Smooth muscle cell (in vitro differentiated cells): Measurements from ENCODE around the gene MTHFD1L. TPM values are rescaled to one million over a fixed set of nuclear protein-coding genes. Genes with fewer than 3 reads are reported as not detected.

ENCODE experiments used
- DNase-seq: peaks from one replicate; lab custom pipeline; 2025; ENCODE audit not compliant: unreplicated experiment; lab: John Stamatoyannopoulos, UW
- H2AFZ ChIP-seq: fragments of 200-600 bp; sonication (generic); 2 replicates; pipeline ENCODE4 v1.6.0; 2016; ENCODE audit warnings: antibody characterized with exemption, low read depth, mild to moderate bottlenecking
- H3F3A ChIP-seq: fragments of 200-600 bp; sonication (generic); 2 replicates; pipeline ENCODE4 v1.6.0; 2017; ENCODE audit warnings: antibody characterized with exemption, low read depth
- H3K27ac ChIP-seq: fragments of 200-600 bp; sonication (generic); 2 replicates; pipeline ENCODE4 v1.5.1; 2016; ENCODE audit warnings: low read depth, mild to moderate bottlenecking
- H3K27me3 ChIP-seq: fragments of 200-600 bp; sonication (generic); 2 replicates; pipeline ENCODE4 v1.6.1; 2016; ENCODE audit warnings: low read depth, mild to moderate bottlenecking
- H3K36me3 ChIP-seq: fragments of 200-600 bp; sonication (generic); 2 replicates; pipeline ENCODE4 v1.5.1; 2016; ENCODE audit warnings: low read depth
- H3K4me1 ChIP-seq: fragments of 200-600 bp; sonication (generic); 2 replicates; pipeline ENCODE4 v1.5.1; 2016; ENCODE audit warnings: low read depth
- H3K4me2 ChIP-seq: fragments of 200-600 bp; sonication (generic); 2 replicates; pipeline ENCODE4 v1.6.0; 2016; ENCODE audit warnings: mild to moderate bottlenecking
- H3K4me3 ChIP-seq: fragments of 200-600 bp; sonication (generic); 2 replicates; pipeline ENCODE4 v1.5.1; 2016; ENCODE audit warnings: mild to moderate bottlenecking
- H3K79me2 ChIP-seq: fragments of 200-600 bp; sonication (generic); 2 replicates; pipeline ENCODE4 v1.6.0; 2016; ENCODE audit warnings: low read depth, mild to moderate bottlenecking
- H3K9ac ChIP-seq: fragments of 200-600 bp; sonication (generic); 2 replicates; pipeline ENCODE4 v1.6.0; 2016; ENCODE audit warnings: low read depth
- H3K9me3 ChIP-seq: fragments of 200-600 bp; sonication (generic); replicated peaks from 2 replicates; pipeline ENCODE4 v1.5.1; 2016; ENCODE audit warnings: low read depth
- H4K20me1 ChIP-seq: fragments of 200-600 bp; sonication (generic); 2 replicates; pipeline ENCODE4 v1.6.0; 2016; ENCODE audit warnings: low read depth
- CTCF ChIP-seq: fragments of 200-600 bp; sonication (generic); IDR thresholded peaks from 2 replicates; pipeline ENCODE4 v1.5.1; 2017; ENCODE audit warnings: borderline replicate concordance, mild to moderate bottlenecking, antibody characterized with exemption; ENCODE audit not compliant: insufficient read depth, poor library complexity, severe bottlenecking
- WGBS: methylation state at CpG from one replicate; pipeline ENCODE4 v1.1.7; 2016; ENCODE audit warnings: low lambda C conversion rate; 5-methylcytosine and 5-hydroxymethylcytosine counted together
- polyA plus RNA-seq: library from polyadenylated mRNA; unstranded; fragments of >200 nt; fragmentation: Nextera tagmentation; extraction: Ambion mirVana; gene quantifications from 2 replicates; pipeline ENCODE4 v1.2.1, GENCODE V29; 2016
- total RNA-seq: library from RNA; depleted of rRNA; stranded (reverse); fragments of >200 nt; gene quantifications from 2 replicates; pipeline ENCODE4 v1.2.3, GENCODE V29; 2014

The MTHFD1L gene
- total and polyA plus RNA-seq, 2 experiments from 2014 or later = 35.9 to 46.2 TPM

- Histone ChIP-seq H3K4me1 (no peaks in the 10 kb centered on the region), H3K4me2 (no peak overlapping the region), H3K4me3 (no peak overlapping the region), H3F3A (no peaks in the 10 kb centered on the region), H3K36me3 (peaks cover 6% of the 10 kb centered on the region), H3K9me3 (no peaks in the 10 kb centered on the region), H3K27ac (no peak overlapping the region), H3K79me2 (no peaks in the 10 kb centered on the region), H3K9ac (no peak overlapping the region), H4K20me1 (no peaks in the 10 kb centered on the region), H3K27me3 (no peaks in the 10 kb centered on the region), H2AFZ (no peak overlapping the region)
- DNase-seq = no peak
- no peak for TF ChIP-seq CTCF
- WGBS = 96% methylated on average over 1 of the region's 1 CpG
Observed at GRCh38 chr6:150994026-150994425, 128.5 kb downstream of the MTHFD1L start.

GRCh38 chr6:150996968-150997367 is 131.5 kb downstream of the MTHFD1L start:
- DNase-seq = no peak
- H3K4me2 ChIP-seq = no peak overlapping the region
- no peaks in the 10 kb centered on the region for H3K9me3 ChIP-seq
- no peak overlapping the region for H3K4me3 ChIP-seq
- no peaks in the 10 kb centered on the region for H3K79me2 ChIP-seq
- no peak overlapping the region for H3K9ac ChIP-seq
- 85% methylated on average over 6 of the region's 6 CpGs for WGBS
- no peak overlapping the region for H2AFZ ChIP-seq
- no peaks in the 10 kb centered on the region for H4K20me1 ChIP-seq
- no peak for TF ChIP-seq CTCF
- no peaks in the 10 kb centered on the region for H3K4me1 ChIP-seq
- H3K27me3 ChIP-seq = no peaks in the 10 kb centered on the region
- H3K36me3 ChIP-seq = peaks cover 6% of the 10 kb centered on the region
- H3K27ac ChIP-seq = no peak overlapping the region
- no peaks in the 10 kb centered on the region for H3F3A ChIP-seq

- Histone ChIP-seq H3K79me2 (no peaks in the 10 kb centered on the region), H3F3A (no peaks in the 10 kb centered on the region), H3K4me3 (no peak overlapping the region), H3K9me3 (no peaks in the 10 kb centered on the region), H3K27ac (no peak overlapping the region), H3K9ac (no peak overlapping the region), H3K36me3 (peaks cover 6% of the 10 kb centered on the region), H3K4me2 (no peak overlapping the region), H3K27me3 (no peaks in the 10 kb centered on the region), H4K20me1 (no peaks in the 10 kb centered on the region), H3K4me1 (no peaks in the 10 kb centered on the region), H2AFZ (no peak overlapping the region)
- no peak for TF ChIP-seq CTCF
- no peak for DNase-seq
Observed at GRCh38 chr6:150999107-150999506, 133.6 kb downstream of the MTHFD1L start.

GRCh38 chr6:150999576-150999975 is 134.1 kb downstream of the MTHFD1L start:
- peaks cover 3% of the 10 kb centered on the region for H3K36me3 ChIP-seq
- H3K27ac ChIP-seq = no peak overlapping the region
- H3F3A ChIP-seq = no peaks in the 10 kb centered on the region
- no peaks in the 10 kb centered on the region for H3K79me2 ChIP-seq
- DNase-seq = no peak
- TF ChIP-seq CTCF = no peak
- no peak overlapping the region for H2AFZ ChIP-seq
- H3K27me3 ChIP-seq = no peaks in the 10 kb centered on the region
- no peak overlapping the region for H3K4me2 ChIP-seq
- no peaks in the 10 kb centered on the region for H3K4me1 ChIP-seq
- H3K4me3 ChIP-seq = no peak overlapping the region
- H3K9me3 ChIP-seq = no peaks in the 10 kb centered on the region
- 82% methylated on average over 6 of the region's 6 CpGs for WGBS
- no peak overlapping the region for H3K9ac ChIP-seq
- H4K20me1 ChIP-seq = no peaks in the 10 kb centered on the region
